GM12873 (cell line): ENCODE measurements around the gene ARL4D.

Experiments used
- TF ChIP-seq, protein P1 (sequence below): IDR thresholded peaks from 2 replicates; pipeline ENCODE4 v1.5.1; 2012; ENCODE audit warnings: low read depth, mild to moderate bottlenecking, moderate library complexity, low read length, control low read depth; ENCODE audit not compliant: insufficient read depth; ENCODE audit errors: missing control alignments

The ARL4D gene

GRCh38 chr17:43427362-43428043 is 28.7 kb downstream of the ARL4D start:
- TF ChIP-seq, protein P1, sequence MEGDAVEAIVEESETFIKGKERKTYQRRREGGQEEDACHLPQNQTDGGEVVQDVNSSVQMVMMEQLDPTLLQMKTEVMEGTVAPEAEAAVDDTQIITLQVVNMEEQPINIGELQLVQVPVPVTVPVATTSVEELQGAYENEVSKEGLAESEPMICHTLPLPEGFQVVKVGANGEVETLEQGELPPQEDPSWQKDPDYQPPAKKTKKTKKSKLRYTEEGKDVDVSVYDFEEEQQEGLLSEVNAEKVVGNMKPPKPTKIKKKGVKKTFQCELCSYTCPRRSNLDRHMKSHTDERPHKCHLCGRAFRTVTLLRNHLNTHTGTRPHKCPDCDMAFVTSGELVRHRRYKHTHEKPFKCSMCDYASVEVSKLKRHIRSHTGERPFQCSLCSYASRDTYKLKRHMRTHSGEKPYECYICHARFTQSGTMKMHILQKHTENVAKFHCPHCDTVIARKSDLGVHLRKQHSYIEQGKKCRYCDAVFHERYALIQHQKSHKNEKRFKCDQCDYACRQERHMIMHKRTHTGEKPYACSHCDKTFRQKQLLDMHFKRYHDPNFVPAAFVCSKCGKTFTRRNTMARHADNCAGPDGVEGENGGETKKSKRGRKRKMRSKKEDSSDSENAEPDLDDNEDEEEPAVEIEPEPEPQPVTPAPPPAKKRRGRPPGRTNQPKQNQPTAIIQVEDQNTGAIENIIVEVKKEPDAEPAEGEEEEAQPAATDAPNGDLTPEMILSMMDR: no peak

GRCh38 chr17:43428524-43428923 is 29.7 kb downstream of the ARL4D start:
- TF ChIP-seq, protein P1: peak; percentile 19

DNA sequence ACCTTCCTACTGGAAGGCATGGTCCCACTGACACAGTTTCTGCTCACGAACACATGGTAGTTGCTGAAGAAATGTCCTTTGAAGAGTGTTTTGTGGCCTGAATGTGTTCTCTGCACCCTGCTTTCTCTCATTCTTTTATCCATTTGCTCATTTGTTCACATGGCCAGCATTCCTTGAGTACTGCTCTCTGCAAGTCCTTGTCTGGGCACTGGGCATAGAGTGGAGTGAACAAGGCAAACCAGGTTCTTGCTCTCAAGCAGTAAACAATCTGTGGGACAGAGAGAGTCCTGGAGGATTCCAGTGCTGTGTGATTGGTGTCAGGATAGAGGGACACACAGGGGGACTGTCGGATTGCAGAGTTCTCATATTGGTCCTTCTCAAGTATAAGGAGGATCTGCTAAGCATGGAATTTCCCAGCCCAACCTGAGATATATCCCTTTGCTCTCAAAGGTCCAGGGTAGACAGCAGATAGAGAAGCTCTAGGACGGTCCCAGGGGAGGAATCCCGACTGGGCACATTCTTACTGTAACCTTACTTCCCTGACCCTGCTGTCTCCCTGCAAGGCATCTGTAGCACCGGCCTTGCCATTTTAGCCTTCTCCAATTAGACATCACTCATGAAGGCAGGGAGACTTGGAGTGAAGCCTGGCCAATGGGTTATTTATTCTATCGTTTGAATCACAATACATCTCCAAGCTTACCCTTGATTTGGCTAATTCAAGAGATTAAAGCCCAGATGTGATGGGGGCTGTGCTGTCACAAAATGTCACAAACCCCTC is 32.3 kb downstream of the ARL4D start:
- TF ChIP-seq, protein P1: no peak

GRCh38 chr17:43431714-43432523 is 33.1 kb downstream of the ARL4D start:
- TF ChIP-seq, protein P1: no peak

DNA sequence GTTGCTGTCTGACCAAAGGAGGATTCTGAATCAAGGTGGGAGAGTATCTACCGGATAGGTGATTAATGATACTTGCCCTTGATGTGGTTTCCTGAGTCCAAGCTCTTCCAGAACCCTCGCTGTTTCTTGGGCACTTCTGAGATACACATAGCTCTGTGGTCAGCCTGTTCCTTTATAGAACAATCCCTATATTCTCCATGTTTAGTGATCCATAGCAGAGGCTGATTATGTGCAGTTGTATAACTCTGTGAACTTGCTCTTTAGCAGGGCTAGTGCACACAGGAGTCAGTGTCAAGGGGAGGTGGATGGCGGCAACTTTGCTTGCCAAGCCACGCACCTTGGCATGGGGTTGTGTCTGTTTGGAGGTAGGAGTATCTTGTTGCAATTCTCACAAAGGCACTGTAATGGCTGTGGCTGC is 36.1 kb downstream of the ARL4D start:
- TF ChIP-seq, protein P1: no peak

DNA sequence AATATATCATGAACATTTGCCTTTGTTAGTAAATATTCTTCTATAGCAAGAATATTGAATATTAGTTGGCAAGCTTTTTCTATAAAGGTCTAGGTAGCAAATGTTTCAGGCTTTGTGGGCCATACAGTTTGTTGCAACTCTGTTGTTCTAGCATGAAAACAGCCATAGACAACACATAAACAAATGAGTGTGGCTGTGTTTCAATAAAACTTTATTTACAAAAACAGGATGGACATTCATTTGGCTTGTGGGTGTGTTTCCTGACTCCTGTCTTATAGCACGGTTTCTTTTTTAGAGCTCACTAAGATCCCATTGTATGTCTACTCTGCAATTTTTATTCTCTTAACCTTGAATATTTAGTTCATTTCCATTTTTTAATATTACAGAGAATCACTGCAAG is 39.0 kb downstream of the ARL4D start:
- TF ChIP-seq, protein P1: no peak

DNA sequence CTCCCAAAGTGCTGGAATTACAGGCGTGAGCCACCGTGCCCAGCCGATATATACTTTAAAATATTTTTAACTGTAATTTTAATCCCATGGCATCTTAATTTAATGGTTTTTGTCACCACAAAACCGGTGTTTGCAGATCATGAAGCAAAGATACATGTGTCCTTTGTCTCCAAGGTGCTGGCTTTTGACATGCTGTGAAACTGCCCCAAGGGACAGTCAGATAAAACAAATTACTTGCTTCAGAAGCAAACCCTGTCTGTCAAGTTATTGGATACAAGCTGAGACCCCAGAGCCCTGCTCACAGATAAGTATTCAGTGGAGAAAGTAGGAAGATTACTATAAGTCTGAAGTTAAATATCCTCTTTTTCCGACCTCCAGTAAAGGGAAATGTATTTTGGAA is 39.8 kb downstream of the ARL4D start:
- TF ChIP-seq, protein P1: no peak
